ENCODE data around the gene CREBL2. TPM values are rescaled to one million over a fixed set of nuclear protein-coding genes. Genes with fewer than 3 reads are reported as not detected.

Gene CREBL2
- total RNA-seq, 1 donor from 2014 or later: 42.8 TPM

GRCh38 chr12:12598864-12599263 is 12.8 kb upstream of the CREBL2 start:
- Histone ChIP-seq H3K36me3 (no peaks in the 10 kb centered on the region), H3K27me3 (no peaks in the 10 kb centered on the region), H3K4me1 (no peaks in the 10 kb centered on the region), H3K4me3 (no peak overlapping the region), H3K9me3 (no peaks in the 10 kb centered on the region), H3K27ac (no peak overlapping the region)
- DNase-seq: no peak
- no peak for ATAC-seq
- TF ChIP-seq CTCF (IDR thresholded peaks at IDR 0.05): no peak
- intact Hi-C loops (cut with DNase I): no loop called here

GRCh38 chr12:12599750-12600643 is 11.7 kb upstream of the CREBL2 start:
- no peaks in the 10 kb centered on the region for H3K36me3 ChIP-seq
- H3K4me1 ChIP-seq: no peaks in the 10 kb centered on the region
- TF ChIP-seq CTCF (IDR thresholded peaks at IDR 0.05): no peak
- H3K27ac ChIP-seq: no peak overlapping the region
- no peak for ATAC-seq
- no peaks in the 10 kb centered on the region for H3K9me3 ChIP-seq
- no peak for DNase-seq
- intact Hi-C loops (cut with DNase I): no loop called here
- H3K27me3 ChIP-seq: no peaks in the 10 kb centered on the region
- H3K4me3 ChIP-seq: no peak overlapping the region

GRCh38 chr12:12600659-12601058 is 11.0 kb upstream of the CREBL2 start:
- H3K27ac ChIP-seq: no peak overlapping the region
- no peaks in the 10 kb centered on the region for H3K27me3 ChIP-seq
- H3K4me3 ChIP-seq: no peak overlapping the region
- intact Hi-C loops (cut with DNase I): no loop called here
- no peaks in the 10 kb centered on the region for H3K9me3 ChIP-seq
- no peaks in the 10 kb centered on the region for H3K36me3 ChIP-seq
- ATAC-seq (peak; percentile 77), DNase-seq (no peak)
- no peak for TF ChIP-seq CTCF (IDR thresholded peaks at IDR 0.05)
- no peaks in the 10 kb centered on the region for H3K4me1 ChIP-seq

GRCh38 chr12:12604740-12605139 is 6.9 kb upstream of the CREBL2 start:
- no peaks in the 10 kb centered on the region for H3K9me3 ChIP-seq
- DNase-seq: no peak
- H3K27me3 ChIP-seq: no peaks in the 10 kb centered on the region
- TF ChIP-seq CTCF (IDR thresholded peaks at IDR 0.05): no peak
- intact Hi-C loops (cut with DNase I): no loop called here
- H3K4me1 ChIP-seq: no peaks in the 10 kb centered on the region
- no peak overlapping the region for H3K4me3 ChIP-seq
- H3K36me3 ChIP-seq: no peaks in the 10 kb centered on the region
- H3K27ac ChIP-seq: no peak overlapping the region
- no peak for ATAC-seq

- peak overlapping the region; percentile 12 for H3K27ac ChIP-seq
- no peaks in the 10 kb centered on the region for H3K36me3 ChIP-seq
- no peak for ATAC-seq
These were observed 4.7 kb upstream of the CREBL2 start for GRCh38 chr12:12606781-12607589.

More at GRCh38 chr12:12606781-12607589, 4.7 kb upstream of the CREBL2 start:
- Histone ChIP-seq H3K4me1 (peaks cover 5% of the 10 kb centered on the region), H3K9me3 (no peaks in the 10 kb centered on the region), H3K4me3 (no peak overlapping the region), H3K27me3 (no peaks in the 10 kb centered on the region)
- intact Hi-C loops (cut with DNase I): no loop called here
- DNase-seq: no peak
- no peak for TF ChIP-seq CTCF (IDR thresholded peaks at IDR 0.05)
